HK-2 (cell line): ENCODE results near the gene MTARC2.

Experiments used
- DNase-seq: peaks from one replicate; pipeline ENCODE4 v3.0.0-alpha.2; 2018; ENCODE audit not compliant: unreplicated experiment

MTARC2 gene

GRCh38 chr1:220769205-220769604, 21.1 kb downstream of the MTARC2 start:
- DNase-seq: no peak

- no peak for DNase-seq
Observed at GRCh38 chr1:220770245-220770913, 22.3 kb downstream of the MTARC2 start.

- no peak for DNase-seq
Observed at GRCh38 chr1:220772846-220773245, 24.7 kb downstream of the MTARC2 start.

DNA sequence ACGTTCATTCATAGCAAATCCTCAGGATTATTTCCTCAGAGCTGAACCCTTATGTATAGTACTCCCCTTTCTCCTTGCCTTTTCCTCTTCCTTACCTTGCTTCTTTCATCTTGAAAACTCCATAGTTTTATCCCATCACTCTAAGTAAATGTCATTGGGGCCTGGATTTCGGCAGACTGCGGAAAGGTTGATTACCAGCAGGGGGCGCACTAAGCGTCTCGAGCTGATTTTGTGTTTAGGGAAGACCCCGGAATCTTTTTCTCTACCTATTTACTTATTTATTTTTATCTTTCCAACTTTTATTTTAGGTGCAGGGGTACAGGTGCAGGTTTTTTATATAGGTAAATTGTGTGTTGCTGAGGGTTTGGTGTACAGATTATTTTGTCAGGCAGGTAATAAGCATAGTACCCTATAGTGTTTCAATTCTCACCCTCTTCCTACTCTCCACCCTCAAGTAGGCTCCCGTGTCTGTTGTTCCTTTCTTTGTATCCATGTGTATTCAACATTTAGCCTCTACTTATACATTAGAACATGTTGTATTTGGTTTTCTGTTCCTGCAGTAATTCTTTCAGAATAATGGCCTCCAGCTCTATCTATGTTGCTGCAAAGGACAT, 27.2 kb downstream of the MTARC2 start:
- peak; percentile 43 for DNase-seq

GRCh38 chr1:220776254-220776653, 28.1 kb downstream of the MTARC2 start:
- DNase-seq: no peak

GRCh38 chr1:220776720-220777326, 28.7 kb downstream of the MTARC2 start:
- DNase-seq: peak; percentile 83

DNA sequence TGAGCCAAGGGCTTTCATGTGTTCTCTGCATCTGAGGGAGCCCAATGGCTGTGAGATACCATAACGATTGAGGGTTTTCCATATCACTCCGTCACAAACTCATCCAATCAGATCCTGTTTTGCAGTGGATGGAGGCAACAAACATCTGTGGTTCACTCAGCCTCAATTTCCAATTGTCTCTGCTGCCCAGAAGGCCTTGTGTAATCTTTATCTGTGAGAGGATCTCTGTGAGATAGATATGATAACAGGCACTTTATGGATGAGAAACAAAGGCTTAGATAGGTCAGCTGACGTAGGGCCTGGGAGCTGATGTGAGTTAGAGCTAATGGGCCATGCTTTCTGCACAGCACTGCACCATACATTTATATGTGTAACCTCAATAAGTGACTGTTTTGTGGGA, 35.3 kb downstream of the MTARC2 start:
- no peak for DNase-seq

GRCh38 chr1:220784751-220785150, 36.6 kb downstream of the MTARC2 start:
- DNase-seq: no peak

- DNase-seq: no peak
Observed at GRCh38 chr1:220785166-220786056, 37.3 kb downstream of the MTARC2 start.

DNA sequence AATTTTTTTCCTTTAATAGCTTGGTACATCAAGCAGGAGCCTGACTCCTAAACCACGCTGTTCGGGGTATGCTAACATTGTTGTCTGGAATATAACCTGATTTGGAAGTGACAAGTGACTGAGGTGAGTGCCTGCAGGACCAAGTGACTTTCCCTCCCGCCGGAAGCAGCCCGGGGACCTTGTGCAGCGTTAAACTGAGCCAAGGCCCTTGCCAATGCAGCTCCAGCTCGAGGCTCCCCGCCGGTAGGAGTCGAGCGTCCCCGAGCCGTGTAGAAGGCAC, 37.9 kb downstream of the MTARC2 start:
- no peak for DNase-seq

DNA sequence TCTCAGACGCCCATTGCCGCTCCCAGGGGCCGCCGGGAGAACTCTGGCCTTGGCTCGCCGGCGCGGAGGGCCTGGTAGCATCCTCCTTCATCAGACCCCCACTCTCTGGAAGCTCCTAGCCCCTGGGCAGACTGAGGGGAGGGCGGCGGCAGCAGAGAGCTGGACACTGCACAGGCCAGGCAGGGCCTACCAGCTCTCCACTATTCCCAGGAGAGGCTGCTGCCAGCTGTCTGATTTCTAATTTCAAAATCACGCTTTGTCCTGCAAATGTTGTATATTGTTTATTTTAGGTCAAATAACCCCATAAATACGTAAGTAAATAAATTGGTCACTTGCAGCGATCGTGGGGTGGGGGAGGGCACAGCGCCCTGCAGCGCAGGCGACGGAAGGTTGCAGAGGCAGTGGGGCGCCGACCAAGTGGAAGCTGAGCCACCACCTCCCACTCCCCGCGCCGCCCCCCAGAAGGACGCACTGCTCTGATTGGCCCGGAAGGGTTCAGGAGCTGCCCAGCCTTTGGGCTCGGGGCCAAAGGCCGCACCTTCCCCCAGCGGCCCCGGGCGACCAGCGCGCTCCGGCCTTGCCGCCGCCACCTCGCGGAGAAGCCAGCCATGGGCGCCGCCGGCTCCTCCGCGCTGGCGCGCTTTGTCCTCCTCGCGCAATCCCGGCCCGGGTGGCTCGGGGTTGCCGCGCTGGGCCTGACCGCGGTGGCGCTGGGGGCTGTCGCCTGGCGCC, 38.4 kb downstream of the MTARC2 start, which contains the start of gene MTARC1:
Gene MTARC1 (plus strand): TSS at position 577 of the 732 bp plus-strand sequence. CDS start 32 bp downstream, at position 609.
- DNase-seq: peak; percentile 32

DNA sequence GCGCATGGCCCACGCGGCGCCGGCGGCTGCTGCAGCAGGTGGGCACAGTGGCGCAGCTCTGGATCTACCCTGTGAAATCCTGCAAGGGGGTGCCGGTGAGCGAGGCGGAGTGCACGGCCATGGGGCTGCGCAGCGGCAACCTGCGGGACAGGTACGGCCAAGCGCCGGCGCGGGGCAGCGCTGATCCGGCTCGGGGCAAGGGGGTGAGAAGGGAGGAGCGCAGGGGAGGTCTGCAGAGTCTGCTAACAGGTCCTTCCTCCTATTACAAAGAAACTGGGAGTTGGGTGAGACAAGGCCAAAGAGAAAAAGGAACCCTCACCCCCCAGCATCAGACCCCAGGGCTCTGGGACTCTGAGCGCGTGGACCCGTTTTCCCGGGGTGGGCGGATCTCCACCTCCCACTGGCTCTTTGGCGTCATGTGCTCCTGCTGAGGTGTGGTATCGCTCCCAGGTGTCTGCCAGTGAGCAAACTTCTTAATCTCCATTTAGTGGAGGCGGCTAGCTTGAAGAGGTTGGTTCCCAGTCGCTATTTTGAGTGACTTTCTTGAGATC, 39.0 kb downstream of the MTARC2 start:
- DNase-seq: peak; percentile 35

DNA sequence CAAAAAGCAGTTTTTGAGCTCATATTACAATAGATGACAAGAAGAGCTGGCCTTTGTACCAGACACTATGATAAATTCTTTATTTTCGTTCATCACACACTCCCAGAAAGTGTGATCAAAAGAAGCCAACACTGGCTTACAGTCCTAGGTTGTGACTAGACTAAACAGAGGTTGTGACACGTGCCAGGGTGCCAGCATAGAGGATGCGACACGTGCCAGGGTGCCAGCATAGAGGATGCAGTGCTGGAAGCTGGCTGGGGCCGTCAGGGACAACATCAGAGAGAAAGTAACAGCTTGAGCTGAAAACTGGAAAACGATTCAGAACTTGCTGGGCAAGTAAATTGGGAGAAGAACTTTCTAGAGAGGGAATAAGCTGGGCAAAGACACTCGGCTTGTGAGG, 40.8 kb downstream of the MTARC2 start:
- DNase-seq: no peak

DNA sequence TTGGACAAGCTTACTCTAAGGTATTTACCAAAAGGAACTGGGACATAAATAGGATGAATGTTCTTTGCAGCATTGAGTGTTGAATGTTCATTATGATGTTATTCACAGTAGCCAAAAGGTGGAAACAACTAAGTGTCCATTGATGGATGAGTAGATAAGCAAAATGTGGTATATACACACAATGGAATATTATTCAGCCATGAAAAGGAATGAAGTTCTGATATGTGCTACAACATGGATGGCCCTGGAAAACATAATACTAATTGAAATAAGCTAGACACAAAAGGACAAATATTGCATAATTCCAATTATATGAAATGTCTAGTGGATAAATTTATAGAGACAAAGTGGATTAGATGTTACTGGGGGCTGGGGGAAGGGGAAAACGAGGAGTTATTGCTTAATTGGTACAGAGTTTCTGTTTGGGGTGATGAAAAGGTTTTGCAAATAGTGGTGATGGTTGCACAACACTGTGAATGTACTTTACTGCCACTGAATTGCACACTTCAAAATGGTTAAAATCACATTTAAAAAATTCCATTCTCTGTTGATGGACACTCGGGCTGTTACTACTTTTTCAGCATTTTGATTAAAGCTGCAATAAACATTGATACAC, 41.5 kb downstream of the MTARC2 start:
- DNase-seq: no peak

DNA sequence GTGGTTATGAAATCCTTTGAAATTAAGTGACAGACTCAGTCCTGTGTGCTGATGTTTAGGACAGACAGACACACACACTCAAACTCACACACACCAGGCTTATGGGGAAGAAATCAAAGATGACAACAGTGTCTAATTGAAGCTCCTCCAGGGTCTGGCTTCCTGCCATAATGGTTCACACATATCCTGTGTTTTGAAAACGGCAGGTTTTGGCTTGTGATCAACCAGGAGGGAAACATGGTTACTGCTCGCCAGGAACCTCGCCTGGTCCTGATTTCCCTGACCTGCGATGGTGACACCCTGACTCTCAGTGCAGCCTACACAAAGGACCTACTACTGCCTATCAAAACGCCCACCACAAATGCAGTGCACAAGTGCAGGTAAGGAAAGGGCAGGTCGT, 43.2 kb downstream of the MTARC2 start:
- no peak for DNase-seq

DNA sequence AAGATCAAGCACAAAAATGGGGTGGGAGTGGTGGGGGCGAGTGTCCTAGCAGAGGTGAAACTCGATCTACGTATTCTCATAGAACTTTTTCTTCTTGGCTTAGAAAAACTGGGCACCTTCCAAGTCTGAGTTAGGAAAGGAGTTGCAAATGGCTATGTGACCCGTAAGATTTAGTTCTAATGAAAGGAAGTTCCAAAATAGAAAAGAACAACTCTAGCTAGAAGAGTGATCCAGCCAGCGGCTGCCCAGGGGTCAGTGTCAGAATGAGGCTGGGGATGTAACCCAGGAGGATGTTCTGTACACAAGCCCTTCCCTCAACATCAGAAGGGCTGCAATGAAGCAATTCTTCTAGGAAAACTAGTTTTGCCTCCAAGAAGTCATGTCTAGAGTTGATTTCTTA, 43.8 kb downstream of the MTARC2 start:
- DNase-seq: no peak

DNA sequence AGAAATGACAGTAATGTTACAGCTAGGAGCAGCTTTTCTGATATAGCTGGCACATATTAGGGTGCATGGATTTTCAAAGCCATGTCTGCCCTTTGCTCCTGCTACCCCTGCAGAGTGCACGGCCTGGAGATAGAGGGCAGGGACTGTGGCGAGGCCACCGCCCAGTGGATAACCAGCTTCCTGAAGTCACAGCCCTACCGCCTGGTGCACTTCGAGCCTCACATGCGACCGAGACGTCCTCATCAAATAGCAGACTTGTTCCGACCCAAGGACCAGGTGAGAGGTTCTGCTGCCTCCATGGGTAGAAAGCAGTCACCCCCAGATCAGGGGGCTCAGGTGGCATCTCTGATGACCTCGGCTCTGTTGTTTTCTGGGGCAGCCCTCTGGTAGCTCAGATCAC, 48.4 kb downstream of the MTARC2 start:
- no peak for DNase-seq

DNA sequence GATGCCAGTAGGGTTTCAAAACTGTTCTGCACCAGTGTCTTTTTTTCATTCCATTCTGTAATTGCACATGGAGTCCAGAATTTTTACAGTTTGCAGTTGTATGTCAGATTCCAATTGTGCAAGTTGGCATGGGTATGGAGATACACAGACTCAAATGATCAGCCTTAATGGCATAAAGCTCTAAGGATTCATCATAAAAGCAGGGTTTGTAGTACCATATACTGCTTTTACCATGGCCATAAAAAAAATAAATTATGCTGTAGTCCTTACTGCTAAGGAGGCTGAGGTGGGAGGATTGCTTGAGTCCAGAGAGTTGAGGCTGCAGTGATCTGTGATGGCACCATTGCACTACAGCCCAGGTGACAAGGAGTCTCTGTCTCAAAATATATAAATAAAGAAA, 48.9 kb downstream of the MTARC2 start:
- no peak for DNase-seq

DNA sequence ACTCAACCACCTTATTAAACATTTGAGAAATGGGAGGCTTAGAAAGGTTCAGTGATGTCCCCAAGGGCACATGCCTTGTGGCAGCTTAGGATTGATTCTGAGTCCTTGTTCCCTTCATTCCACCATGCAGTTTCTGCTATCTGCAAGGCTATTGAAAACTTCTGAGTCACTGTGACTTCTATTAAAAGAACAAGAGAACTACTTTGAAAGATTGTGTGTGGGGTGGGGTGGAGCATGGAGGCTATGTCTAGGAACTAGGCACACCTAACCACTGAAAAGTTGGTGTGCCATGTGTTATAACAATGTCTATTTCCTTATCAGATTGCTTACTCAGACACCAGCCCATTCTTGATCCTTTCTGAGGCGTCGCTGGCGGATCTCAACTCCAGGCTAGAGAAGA, 49.4 kb downstream of the MTARC2 start:
- no peak for DNase-seq

DNA sequence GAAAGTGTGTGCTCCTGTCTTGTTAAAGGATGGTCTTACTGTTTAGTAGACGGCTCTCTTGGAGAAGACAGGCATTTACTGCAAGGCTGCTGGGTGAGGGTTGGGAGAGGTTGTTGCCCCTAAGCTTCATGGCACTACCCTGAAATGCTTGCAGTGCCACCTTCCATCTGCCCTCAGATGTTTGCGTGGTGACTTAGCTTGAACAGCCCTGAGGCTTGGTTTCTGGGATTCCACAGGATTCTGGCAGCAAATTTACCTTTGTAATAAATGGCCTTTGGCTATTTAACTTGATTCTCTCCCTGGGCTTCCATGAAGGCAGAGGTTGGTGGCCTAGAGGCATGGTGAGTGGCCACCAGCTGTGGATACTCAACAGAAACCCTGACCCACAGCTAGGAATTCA, 50.2 kb downstream of the MTARC2 start:
- DNase-seq: no peak

- no peak for DNase-seq
Observed at GRCh38 chr1:220800262-220800661, 52.1 kb downstream of the MTARC2 start.
